Glomerular visceral epithelial cell (primary cell): ENCODE data around the gene RNF125.
"Not testable (repeated sequence)": the region's sequence is repeated elsewhere in the genome, so short reads cannot be mapped to it uniquely, and the experiment has no call there.

Source experiments
- DNase-seq: peaks from one replicate; pipeline ENCODE4 v3.0.0-alpha.2; 2016; ENCODE audit errors: extremely low spot score

Gene RNF125

DNA sequence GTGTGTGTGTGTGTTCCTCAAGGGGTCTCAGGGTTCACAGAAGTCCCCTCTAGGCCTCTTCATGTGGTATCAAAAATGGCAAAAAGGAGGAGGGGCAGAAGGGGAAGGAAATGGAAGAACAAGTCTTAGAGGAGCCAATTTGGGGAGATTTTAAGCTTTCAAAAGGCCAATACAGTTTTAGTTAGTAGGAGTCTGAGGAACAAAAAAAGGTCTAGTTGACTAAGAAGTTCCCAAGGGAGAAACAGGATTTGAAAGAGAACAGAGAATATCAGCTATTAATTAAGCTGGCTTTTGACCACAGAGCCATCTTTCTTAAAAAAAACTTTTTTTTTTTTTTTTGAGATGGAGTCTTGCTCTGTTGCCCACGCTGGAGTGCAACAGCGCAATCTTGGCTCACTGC, 7.1 kb downstream of the RNF125 start:
- DNase-seq: no peak

DNA sequence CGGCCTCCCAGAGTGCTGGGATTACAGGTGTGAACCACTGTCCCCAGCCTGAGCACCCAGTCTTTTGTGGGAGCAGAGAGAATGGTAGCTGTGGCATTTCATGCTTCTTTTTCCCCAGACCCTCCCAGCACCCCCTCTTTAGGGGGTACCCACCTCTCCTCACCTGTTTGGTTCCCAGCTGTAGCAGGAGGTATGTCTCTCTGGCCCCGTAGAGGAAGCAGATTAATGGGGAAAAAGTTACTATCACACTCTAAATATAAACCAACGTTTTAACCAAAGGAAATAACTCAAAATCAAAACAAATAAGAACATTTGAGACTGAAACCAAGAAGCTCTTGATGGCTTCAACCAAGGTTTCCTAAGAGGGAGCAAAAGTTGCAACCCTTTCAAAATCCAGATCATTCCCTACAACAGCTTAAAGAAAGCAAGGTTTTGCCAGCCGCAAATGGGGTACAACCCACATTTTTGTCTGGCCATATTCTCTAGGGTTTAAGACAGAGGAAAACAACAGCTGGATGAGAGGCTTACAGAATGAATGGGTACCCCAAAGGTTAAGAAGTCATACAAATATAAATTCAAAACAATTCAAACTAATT, 8.0 kb downstream of the RNF125 start:
- no peak for DNase-seq

DNA sequence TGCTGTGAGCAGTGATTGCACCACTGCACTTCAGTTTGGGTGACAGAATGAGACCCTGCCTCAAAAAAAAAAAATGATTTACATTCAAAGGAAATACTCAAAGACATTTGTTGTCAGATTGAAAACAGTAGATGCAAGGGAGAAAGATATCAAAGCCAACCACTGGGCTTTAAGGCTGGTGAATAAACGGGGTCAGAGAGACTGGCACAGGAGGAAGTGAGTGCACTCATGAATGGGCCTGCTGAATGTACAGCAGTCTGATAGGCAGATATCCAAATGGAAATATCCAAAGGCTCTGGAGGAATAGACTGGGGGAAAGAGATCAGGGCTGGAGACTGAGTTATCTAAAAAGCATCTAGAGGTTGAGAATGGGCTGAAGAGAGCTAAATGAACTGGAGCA, 10.9 kb downstream of the RNF125 start:
- DNase-seq: no peak

DNA sequence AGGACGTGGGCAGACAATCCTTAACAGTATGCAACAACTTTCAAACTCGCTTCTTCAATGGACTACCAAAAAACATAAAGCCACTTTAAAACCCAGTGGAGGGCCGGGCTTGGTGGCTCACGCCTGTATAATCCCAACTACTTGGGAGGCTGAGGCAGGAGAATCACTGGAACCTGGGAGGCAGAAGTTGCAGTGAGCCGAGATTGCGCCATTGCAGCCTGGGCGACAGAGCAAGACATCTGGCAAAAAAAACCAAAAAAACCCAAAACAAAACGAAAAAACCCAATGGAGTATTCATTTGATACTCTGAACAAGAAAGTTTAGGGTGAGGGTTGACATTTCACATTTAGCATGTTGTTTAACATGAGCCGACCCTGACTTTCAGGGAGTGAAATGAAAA, 14.0 kb downstream of the RNF125 start:
- no peak for DNase-seq

DNA sequence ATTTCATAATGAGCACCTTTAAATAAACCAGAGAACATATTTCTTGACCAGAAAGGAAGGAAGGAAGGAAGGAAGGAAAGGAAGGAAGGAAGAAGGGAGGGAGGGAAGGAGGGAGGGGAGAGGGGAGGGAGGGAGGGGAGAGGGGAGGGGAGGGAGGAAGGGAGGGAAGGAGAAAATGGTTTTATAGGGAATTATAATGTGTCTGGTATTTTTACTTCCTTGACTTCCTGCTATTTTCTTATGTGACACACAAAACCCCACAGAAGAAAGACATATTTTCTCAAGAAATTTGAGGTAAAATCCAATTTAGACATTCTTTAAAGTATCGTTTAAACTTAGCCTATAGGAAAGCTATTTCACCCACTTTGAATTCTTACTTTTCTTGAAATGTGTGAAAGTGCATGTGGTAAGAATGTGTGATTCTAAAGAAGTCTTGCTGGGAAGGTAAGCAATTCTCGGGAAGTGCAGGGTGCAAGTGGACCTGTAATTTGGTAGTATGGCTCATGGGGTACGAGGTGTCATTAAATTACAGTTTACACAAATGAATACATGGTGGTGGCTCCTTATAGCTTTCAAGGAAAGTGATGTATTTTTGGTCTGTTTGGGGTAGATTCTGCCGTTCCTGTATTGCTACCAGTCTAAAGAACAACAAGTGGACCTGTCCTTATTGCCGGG, 18.0 kb downstream of the RNF125 start:
- DNase-seq: no peak

DNA sequence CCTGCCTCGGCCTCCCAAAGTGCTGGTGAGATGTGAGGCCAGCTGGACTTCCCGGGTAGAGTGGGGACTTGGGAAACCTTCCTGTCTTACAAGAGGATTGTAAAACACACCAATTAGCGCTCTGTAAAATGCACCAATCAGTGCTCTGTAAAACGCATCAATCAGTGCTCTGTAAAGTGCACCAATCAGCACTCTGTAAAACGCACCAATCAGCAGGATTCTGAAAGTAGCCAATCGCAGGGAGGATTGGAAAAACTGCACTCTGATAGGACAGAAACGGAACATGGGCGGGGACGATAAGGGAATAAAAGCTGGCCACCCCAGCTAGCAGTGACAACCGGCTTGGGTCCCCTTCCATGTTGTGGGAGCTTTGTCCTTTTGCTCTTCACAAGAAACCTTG, 19.0 kb downstream of the RNF125 start:
- DNase-seq: no peak

DNA sequence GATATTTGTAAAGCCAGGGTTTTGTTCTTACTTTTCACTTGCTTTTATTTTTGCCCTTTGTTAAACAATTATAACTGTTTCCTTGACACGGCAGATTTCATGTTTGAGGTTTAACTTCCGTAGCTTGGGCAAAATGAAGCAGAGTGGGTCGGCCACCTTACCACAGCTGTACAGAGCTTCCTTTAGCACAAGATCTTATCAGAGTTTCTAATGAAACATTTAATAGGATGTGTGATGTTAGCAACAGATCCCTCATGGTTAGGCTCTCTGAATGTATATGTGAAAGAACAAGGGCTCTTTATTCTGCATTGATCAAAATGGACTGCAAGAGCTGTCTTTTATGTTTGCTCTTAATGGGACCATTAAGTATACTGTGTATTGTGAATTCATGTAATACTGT, 22.3 kb downstream of the RNF125 start:
- DNase-seq: no peak

DNA sequence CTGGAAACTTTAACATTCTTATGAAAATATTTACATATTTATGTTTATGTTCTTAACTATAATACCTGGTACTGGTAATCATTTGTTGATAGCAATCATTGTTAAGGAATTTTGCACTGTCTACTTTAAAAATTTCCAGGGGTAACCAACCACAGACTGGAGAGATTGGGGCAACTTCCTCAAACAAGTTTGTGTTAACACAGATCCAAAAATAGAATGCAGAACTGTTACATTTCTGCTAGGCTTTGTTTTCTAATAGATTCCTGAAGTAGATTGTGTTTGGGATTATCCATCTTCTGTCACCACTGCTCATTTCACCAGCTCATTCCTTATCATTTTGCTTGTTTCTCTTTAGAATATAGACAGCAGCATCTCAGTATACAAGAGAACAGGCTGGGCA, 23.7 kb downstream of the RNF125 start:
- DNase-seq: no peak

DNA sequence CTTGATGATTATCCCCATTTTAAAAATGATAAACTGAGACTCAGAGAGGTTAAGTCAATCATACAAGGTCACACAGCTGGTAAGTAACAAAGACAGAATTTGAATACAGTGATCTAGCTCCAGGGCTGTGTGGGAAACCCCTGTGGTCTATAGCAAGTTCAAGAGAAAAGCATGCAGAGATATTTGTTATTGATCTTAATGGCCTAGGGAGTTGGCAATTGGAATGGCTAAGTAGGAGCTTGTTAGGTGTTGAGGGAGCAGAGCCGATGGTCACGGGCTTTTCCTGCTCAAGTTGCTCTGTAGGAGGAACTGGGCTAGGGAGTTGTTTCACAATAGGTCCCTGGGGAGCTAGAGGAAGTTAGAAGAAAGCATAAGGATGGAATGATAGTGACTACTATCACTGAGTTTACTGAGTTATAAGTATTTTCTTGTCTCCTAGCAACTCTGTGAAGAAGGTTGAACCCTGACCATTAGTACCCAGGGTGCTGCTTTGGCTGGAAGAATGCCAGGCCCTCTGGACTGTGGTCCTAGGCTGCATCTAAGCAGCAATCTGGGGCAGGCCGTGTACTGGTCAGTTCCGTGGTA, 30.0 kb downstream of the RNF125 start:
- DNase-seq: no peak

DNA sequence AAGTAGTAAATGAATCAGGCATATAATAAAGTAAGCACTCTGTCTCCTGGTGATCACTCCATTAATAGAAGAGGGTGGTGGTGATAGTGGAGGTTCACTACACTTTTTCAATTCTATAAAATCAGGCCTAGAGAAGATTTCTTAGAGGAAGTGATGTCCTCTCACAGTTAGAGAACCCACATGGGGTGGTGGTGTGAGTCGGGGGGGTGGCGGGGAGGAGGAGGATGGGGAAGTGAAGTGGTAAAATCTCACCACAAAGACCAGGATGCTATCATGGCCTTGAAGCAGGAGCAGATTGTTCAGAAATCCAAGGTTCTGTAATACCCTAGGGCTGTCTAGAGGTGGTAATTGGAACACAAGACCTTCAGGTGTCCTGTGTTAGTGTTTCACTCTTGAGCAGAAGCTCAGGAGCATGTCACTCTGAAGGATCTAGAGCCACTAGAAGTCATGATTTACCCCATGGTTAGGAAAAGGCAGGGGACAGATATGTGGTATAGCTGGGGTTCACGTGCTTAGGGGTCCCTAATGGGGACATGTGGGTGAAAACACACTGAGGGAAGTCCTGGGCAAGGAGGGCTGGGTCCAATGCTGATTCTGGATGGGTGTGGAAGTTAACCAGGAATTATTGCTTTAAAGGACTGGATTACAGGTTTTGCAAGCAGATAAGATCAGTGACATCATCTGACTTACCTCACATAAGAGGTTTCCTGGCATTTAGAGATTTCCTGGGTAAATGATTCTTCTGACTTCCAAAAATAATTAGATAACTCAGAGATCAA, 31.0 kb downstream of the RNF125 start:
- no peak for DNase-seq

DNA sequence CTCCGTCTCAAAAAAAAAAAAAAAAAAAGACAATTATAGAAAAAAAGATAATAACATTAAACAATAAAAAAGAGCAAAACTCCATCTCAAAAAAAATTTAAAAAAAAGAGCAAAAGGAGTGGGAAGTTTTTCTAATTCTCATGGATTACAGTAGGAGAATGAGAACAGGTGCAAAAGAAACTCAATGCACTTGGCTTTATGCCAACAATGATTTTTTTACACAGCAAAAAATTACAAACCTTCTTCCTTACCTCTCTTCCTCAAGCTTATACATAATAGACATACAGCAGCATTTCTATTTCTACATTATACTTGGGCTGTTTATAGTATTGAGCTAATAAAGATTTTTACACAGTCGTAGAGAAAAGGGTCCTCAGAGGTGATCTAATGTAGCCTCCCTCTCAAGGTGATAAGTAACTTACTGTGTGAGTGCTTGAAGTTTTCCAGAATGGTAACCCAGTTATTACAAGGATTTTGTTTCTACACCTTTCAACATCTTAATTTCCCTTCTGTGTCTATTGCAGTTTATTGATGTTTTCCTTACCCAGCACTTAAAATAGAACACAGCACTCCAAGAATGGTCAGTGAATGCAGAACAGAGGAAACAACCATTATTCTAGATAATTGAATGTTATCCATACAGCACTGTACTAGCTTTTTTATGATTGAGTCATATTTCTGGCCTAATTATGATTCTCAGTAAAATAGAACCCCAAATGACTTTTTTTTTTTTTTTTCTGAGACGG, 38.2 kb downstream of the RNF125 start:
- no peak for DNase-seq

DNA sequence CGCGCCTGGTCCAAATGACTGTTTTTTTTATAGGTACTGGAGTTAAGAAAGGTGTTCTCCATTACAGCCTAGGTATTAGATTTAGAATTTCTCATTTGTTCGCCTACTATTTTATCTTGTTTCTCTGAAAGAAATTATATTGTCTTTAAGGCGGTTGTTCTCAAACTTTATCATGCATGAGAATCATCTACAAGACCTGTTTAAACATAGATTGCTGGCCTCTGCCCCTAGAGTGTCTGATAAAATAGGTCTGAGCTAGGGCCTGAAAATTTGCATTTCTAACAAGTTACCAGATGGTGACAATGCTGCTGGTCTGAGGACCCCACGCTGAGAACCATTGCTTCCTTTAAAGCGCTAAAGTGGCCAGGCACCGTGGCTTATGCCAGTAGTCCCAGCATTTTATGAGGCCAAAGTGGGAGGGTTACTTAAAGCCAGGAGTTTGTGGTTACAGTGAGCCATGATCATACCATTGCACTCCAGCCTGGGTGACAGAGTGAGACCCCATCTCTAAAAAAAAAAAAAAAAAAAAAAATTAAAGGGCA, 39.1 kb downstream of the RNF125 start:
- DNase-seq: no peak

DNA sequence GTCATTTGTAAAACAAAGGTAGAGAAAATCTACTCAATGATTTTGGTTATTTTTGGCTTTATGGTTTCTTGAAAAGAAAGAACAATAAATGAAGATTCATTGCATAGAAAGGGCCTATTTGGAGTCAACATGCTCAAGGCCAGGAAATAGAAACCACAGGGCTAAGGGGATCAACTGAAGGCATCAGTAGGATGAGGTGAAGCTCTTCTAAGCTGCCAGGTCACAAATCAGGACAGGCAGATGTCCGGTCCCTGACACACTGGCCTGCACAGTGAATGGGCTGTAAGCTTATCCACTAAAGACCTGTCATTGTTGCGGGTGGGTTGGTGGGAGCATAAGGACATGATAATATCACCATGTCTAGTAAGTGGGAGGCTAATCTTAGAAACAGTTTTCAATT, 41.4 kb downstream of the RNF125 start:
- no peak for DNase-seq

DNA sequence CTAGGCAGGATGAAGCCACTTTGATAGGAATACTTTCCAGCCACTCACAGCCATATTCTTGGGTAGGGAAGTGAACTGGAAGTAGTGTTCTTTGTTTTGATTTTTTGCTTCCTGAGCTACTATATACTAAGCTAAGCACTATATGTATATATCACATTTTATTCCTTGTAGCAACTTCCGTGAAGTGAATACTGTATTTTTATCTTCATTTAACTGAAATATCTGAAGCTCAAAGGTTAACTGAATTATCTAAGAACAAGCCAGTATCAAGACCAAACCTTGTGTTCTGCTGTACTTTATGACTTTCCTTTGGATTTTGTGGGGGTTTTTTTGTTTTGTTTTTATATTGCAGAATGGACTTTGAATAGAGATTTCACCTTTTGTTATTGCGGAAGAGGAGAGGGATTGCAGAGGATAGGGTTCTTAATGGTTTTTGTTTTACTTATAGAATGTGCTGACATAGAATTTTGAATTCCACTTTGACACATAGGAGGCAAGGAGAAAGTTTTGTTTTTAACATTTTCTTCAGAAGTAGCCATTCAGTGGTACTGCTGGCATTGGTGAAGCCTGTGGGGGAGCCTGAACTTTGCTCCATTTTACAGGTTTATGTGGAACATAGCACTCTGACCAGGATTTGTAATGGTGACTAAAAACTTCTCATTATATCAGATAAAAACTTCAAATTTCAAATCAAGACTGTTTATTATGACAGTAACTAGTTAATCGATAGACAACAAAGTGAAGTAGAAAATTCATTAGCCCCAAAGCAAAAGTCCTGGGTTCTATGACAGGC, 48.9 kb downstream of the RNF125 start:
- no peak for DNase-seq

DNA sequence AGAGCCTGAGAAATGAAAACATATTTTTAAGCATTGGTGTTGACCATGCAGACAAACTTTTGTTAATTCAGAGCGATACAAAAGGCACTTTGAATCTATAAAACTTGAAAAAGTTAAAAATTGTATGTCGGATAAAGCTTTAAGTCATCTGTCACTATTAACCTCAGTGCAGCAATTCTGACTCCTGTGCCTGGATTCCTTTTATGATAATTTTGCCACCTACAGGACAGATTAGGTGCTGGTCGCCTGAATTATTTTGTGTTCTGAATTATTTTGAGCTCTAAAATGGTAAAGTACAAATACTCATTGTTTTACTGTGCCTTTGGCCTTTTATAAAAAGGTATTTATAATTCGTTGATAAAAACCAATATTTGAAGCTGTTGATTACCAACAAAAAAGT, 53.7 kb downstream of the RNF125 start:
- DNase-seq: peak; percentile 12

DNA sequence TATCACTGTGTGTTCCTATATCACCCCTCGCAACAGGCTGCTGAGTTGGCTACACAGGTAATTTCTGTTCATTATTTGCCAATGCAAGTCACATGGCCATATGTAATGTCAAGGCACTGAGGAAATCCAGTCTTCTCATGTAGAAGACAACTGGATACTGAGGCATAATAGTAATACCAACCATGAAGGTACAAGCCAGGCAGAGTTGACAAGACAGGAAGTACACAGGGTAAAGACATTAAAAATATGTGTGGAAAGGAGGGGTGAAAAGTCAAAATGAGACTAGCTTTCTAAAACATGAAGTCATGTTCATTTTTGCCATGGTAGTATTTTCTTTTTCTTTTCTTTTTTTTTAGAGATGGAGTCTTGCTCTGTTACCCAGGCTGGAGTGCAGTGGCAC, 55.6 kb downstream of the RNF125 start:
- DNase-seq: no peak

DNA sequence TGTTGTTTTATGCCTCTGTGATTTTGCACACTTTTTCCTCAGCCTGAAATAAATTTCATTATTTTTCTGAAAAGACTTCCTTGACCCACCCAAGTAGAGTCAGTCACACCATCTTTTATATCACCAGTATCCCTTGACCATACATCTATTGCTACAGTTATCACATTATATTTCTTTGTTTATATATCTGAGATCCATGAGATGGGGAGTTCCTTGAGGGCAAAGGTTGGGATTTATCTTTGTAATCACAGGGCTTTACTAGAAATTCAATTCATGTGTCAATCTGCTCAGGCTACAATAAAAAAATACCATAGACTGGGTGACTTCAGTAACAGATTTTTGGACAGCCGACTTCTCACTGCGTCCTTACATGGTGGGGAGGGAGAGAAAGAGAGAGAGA, 60.2 kb downstream of the RNF125 start:
- DNase-seq: no peak

DNA sequence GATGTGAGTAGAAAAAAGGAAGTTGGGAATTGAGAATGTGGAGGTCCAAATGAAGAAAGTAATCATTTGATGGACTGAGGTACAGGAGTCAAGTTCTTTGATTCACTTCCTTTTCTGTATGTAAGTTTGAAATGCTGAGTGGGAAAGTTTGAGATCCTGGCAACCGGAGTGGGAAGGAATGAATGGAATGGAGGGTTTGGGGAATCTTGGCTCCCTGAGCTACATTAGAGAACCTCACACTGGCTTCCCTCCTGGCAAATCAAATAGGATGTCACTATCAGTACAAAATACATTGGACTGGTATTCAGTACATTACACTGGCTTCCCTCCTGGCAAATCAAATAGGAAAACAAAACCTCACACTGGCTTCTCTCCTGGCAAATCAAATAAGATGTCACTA, 63.3 kb downstream of the RNF125 start:
- no peak for DNase-seq

DNA sequence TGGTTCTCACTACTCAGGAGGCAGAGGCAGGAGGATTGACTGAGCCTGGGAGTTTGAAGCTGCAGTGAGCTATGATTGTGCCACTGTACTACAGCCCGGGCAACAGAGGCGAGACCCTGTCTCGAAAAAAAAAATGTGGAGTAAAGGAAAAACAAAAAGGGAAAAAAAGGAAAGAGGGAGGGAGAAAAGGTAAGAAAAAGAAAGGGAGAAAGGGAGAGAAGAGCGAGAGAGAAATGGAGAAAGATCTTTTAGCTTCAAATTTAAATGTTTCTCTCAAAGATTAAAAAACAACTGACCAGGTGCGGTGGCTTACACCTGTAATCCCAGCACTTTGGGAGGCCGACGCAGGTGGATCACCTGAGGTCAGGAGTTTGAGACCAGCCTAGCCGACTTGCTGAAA, 65.2 kb downstream of the RNF125 start:
- DNase-seq: no peak

DNA sequence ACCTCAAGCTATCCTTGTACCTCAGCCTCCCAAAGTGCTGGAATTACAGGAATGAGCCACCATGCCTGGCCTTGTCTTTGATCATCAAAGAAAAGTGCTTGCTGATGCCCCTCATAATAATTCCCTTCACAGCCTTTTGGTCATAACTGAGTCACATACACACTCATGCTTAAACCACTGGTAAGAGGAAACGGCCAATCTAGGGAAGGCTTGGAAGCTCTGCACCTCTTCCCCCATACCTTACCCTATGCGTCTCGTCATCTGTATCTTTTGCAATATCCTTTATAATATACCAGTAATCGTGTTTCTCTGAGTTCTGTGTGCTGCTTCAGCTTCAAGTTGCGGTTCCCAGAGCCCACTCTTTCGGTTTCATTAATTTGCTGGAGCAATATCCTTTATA, 68.3 kb downstream of the RNF125 start:
- no peak for DNase-seq

DNA sequence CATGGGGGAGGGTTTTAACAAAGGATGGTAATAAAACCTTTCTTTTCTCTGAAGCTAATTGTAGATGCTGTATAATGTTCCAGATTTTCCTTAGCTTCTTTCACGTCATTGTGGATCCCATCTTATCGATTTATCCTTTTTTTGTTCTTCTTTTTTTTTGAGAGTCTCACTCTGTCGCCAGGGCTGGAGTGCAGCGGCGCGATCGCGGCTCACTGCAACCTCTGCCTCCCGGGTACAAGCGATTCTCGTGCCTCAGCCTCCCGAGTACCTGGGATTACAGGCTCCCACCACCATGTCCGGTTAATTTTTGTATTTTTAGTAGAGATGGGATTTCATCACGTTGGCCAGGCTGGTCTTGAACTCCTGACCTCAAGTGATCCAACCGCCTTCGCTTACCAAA, 72.2 kb downstream of the RNF125 start:
- DNase-seq: not testable (repeated sequence)
